B cell (primary cell): ENCODE data around the gene RRBP1. TPM values are rescaled to one million over a fixed set of nuclear protein-coding genes. Genes with fewer than 3 reads are reported as not detected.

Experiments used
- ATAC-seq: fragments of 200-7000 bp; cut with Tn5 transposase; one replicate; pipeline ENCODE4 v1.10.0; 2021; ENCODE audit warnings: low read depth, mild to moderate bottlenecking, moderate number of reproducible peaks, moderate library complexity
- CTCF ChIA-PET: fragments of 350-600 bp; sonication (Branson Sonifier 250); formaldehyde crosslinking; loops from one replicate; lab custom pipeline; 2021; ENCODE audit warnings: antibody characterized with exemption, inconsistent platforms; lab: Charles Lee
- POLR2A ChIA-PET: fragments of 350-600 bp; sonication (Branson Sonifier 250); formaldehyde crosslinking; loops from one replicate; lab custom pipeline; 2021; ENCODE audit warnings: antibody characterized with exemption; lab: Charles Lee
- DNase-seq: peaks from one replicate; pipeline ENCODE4 v3.0.0; 2013
- H2AFZ ChIP-seq: 2 replicates; pipeline ENCODE4 v1.6.1; 2012; ENCODE audit warnings: mild to moderate bottlenecking, low read depth, low read length; ENCODE audit not compliant: insufficient read depth, poor library complexity, severe bottlenecking
- H3K27ac ChIP-seq, 2 donors: 1 replicate in 1 of 2; 2 replicates in 1 of 2; pipeline ENCODE4 v1.5.1; 2012 to 2013; ENCODE audit warnings: low read length in 2 of 2, mild to moderate bottlenecking in 2 of 2, moderate library complexity in 1 of 2
- H3K27me3 ChIP-seq, 4 experiments: fragments of 200-600 bp in 1 of 4; sonication (generic) in 1 of 4; replicated peaks in 1 of 4; 1 replicate in 2 of 4; 2 replicates in 2 of 4; pipeline versions ENCODE4 v1.6.1 to v1.7.0; 2013 to 2016; ENCODE audit warnings: low read length in 3 of 4, mild to moderate bottlenecking in 2 of 4, mixed read lengths in 1 of 4, moderate library complexity in 1 of 4; ENCODE audit not compliant: insufficient read depth in 4 of 4, control insufficient read depth in 3 of 4; ENCODE audit errors: control extremely low read depth in 1 of 4
- H3K36me3 ChIP-seq, 2 experiments: replicated peaks in 1 of 2; 1 replicate in 1 of 2; 2 replicates in 1 of 2; pipeline versions ENCODE4 v1.6.1 to v1.7.1; 2013; ENCODE audit warnings: low read length in 1 of 2; ENCODE audit not compliant: insufficient read depth in 2 of 2, control insufficient read depth in 1 of 2; ENCODE audit errors: control extremely low read depth in 1 of 2, extremely low read depth in 1 of 2
- H3K4me1 ChIP-seq, 2 donors: fragments of 200-600 bp in 1 of 2; sonication (generic) in 1 of 2; 1 replicate in 1 of 2; 2 replicates in 1 of 2; pipeline versions ENCODE4 v1.5.1 to v1.6.1; 2013 to 2017; ENCODE audit warnings: low read length in 2 of 2; ENCODE audit not compliant: control insufficient read depth in 2 of 2, insufficient read depth in 2 of 2
- H3K4me2 ChIP-seq: replicated peaks from 2 replicates; pipeline ENCODE3; 2012; ENCODE audit warnings: mild to moderate bottlenecking, low read depth, low read length; ENCODE audit not compliant: poor library complexity, severe bottlenecking
- H3K4me3 ChIP-seq, 5 experiments: fragments of 200-600 bp in 1 of 5; sonication (generic) in 1 of 5; 1 replicate in 3 of 5; 2 replicates in 2 of 5; pipeline versions ENCODE4 v1.5.1 to v1.7.0; 2011 to 2016; ENCODE audit warnings: low read length in 4 of 5, mild to moderate bottlenecking in 4 of 5, low read depth in 2 of 5, control low read depth in 1 of 5, moderate library complexity in 1 of 5; ENCODE audit not compliant: insufficient read depth in 1 of 5; ENCODE audit errors: control extremely low read depth in 1 of 5, extremely low read depth in 1 of 5
- H3K79me2 ChIP-seq: fragments of 200-600 bp; sonication (generic); one replicate; pipeline ENCODE4 v1.6.0; 2016; ENCODE audit warnings: low read length; ENCODE audit not compliant: control insufficient read depth, insufficient read depth
- H3K9ac ChIP-seq: fragments of 200-600 bp; sonication (generic); 2 replicates; pipeline ENCODE4 v1.6.1; 2017; ENCODE audit warnings: mild to moderate bottlenecking, low read length, moderate library complexity
- H3K9me3 ChIP-seq, 3 donors: one replicate each; pipeline versions ENCODE4 v1.6.1 to v1.7.1; 2013; ENCODE audit warnings: low read length in 2 of 3; ENCODE audit not compliant: control insufficient read depth in 2 of 3, insufficient read depth in 1 of 3; ENCODE audit errors: control extremely low read depth in 1 of 3
- H4K20me1 ChIP-seq: 2 replicates; pipeline ENCODE4 v1.6.0; 2012; ENCODE audit warnings: mild to moderate bottlenecking, low read length; ENCODE audit not compliant: insufficient read depth, control insufficient read depth, poor library complexity, severe bottlenecking
- H3K27ac Mint-ChIP-seq: one replicate; pipeline ENCODE4 v1.8.0; 2021; ENCODE audit warnings: mixed read lengths
- H3K27me3 Mint-ChIP-seq: one replicate; pipeline ENCODE4 v1.8.0; 2021; ENCODE audit warnings: mixed read lengths
- H3K4me1 Mint-ChIP-seq: one replicate; pipeline ENCODE4 v1.8.0; 2021; ENCODE audit warnings: mixed read lengths
- H3K4me3 Mint-ChIP-seq: one replicate; pipeline ENCODE4 v1.8.0; 2021; ENCODE audit warnings: mixed read lengths
- H3K9me3 Mint-ChIP-seq: one replicate; pipeline ENCODE4 v1.8.0; 2022; ENCODE audit warnings: mixed read lengths; ENCODE audit not compliant: insufficient read depth
- EZH2 ChIP-seq: IDR thresholded peaks from 2 replicates; pipeline ENCODE4 v1.6.1; 2012; ENCODE audit warnings: borderline replicate concordance, low read depth, mild to moderate bottlenecking, moderate library complexity, low read length; ENCODE audit not compliant: insufficient read depth, poor library complexity, severe bottlenecking
- WGBS: methylation state at CpG from one replicate; pipeline ENCODE4 v1.1.5; 2013; ENCODE audit warnings: missing lambda C conversion rate; ENCODE audit not compliant: insufficient coverage; 5-methylcytosine and 5-hydroxymethylcytosine counted together
- intact Hi-C: fragments of 100-400 bp; cut with micrococcal nuclease; formaldehyde crosslinking; loops from one replicate; pipeline ENCODE4 v1.10.0; 2022
- polyA plus RNA-seq: library from polyadenylated mRNA; depleted of rRNA; stranded (reverse); fragments of >200 nt; gene quantifications from 2 replicates; pipeline ENCODE4 v1.2.3, GENCODE V29; 2012
- total RNA-seq, 2 donors: library from RNA; stranded (reverse); fragments of 120-200 nt in 1 of 2; gene quantifications; 1 replicate in 1 of 2; 2 replicates in 1 of 2; pipeline versions ENCODE4 v1.2.3 to v1.2.4, GENCODE V29; 2013 to 2022
- TF ChIP-seq, protein P1 (sequence below): fragments of 200-600 bp; IDR thresholded peaks from one replicate; pipeline ENCODE4 v1.8.0; 2022; ENCODE audit warnings: antibody characterized with exemption, mild to moderate bottlenecking

The RRBP1 gene
- total and polyA plus RNA-seq, 2 donors (not counting 1 experiment from before 2014, with no cell fraction given): 10.9 to 27.5 TPM

DNA sequence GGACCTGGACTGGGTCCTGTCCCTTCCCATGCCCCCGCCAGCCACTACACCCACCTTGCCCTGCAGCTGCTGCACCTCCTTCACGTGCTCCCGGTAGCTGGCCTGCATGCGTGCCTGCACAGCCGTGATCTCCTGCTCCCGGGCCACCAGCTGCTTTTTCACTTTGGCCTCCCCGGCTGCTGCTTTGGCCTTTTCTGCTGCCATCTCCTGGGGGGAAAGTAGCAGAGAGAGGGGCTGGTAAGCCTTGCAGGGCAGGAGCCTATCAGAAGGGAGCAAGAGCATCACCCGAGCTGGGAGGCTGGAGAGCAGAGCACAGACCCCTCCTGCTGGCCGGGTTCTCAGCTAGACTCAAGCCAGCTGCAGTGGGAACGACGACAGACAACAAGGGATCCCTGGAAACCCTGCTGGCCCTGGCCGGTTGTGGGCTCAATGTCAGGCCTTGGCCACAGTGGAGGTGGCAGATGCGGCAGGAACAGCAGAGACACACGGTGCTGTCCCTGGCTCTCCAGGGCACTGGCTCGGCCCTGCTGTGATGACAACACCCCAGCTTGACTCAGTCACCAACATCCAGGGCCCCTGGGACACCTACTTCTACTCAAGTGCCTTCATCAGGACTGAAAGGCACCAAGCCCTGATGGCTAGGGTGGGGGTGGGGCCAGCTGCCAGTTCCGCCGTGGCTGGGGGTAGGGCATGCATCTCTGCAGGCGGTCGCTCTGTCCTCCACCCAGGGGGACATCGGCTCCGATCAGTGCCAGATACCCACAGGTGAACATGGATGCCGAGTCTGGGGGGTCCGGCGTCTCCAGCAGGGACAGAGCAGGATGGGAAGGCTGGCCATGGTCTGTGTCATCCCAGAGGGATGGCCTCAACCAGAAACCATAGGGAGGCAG, 45.3 kb downstream of the RRBP1 start:
- H3K79me2 ChIP-seq: no peaks in the 10 kb centered on the region
- no peaks in the 10 kb centered on the region for H3K9me3 ChIP-seq
- no peak for TF ChIP-seq EZH2
- TF ChIP-seq, protein P1, sequence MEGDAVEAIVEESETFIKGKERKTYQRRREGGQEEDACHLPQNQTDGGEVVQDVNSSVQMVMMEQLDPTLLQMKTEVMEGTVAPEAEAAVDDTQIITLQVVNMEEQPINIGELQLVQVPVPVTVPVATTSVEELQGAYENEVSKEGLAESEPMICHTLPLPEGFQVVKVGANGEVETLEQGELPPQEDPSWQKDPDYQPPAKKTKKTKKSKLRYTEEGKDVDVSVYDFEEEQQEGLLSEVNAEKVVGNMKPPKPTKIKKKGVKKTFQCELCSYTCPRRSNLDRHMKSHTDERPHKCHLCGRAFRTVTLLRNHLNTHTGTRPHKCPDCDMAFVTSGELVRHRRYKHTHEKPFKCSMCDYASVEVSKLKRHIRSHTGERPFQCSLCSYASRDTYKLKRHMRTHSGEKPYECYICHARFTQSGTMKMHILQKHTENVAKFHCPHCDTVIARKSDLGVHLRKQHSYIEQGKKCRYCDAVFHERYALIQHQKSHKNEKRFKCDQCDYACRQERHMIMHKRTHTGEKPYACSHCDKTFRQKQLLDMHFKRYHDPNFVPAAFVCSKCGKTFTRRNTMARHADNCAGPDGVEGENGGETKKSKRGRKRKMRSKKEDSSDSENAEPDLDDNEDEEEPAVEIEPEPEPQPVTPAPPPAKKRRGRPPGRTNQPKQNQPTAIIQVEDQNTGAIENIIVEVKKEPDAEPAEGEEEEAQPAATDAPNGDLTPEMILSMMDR: no peak
- Mint-ChIP-seq H3K9me3 (no peaks in the 10 kb centered on the region), H3K4me1 (peaks cover 16% of the 10 kb centered on the region), H3K27me3 (no peaks in the 10 kb centered on the region), H3K4me3 (no peak overlapping the region), H3K27ac (no peak overlapping the region)
- no peaks in the 10 kb centered on the region for H3K27me3 ChIP-seq
- intact Hi-C loops: no loop called here
- no peak overlapping the region for H3K4me3 ChIP-seq
- no peak overlapping the region for H3K9ac ChIP-seq
- no peak overlapping the region for H3K4me2 ChIP-seq
- ChIA-PET CTCF (interaction anchor here (0.6 kb wide), 1 partner anchor 83 kb away, joined by 3 read pairs; no protein-coding TSS in a partner anchor), POLR2A (no interaction called here)
- H2AFZ ChIP-seq: no peak overlapping the region
- DNase-seq: no peak
- H3K4me1 ChIP-seq: peaks cover 7 to 23% of the 10 kb centered on the region in 2 donors
- H3K36me3 ChIP-seq: peaks cover 0 to 38% of the 10 kb centered on the region in 2 experiments
- no peak for ATAC-seq
- no peaks in the 10 kb centered on the region for H4K20me1 ChIP-seq
- WGBS: 97% methylated on average over 24 of the region's 24 CpGs
- no peak overlapping the region for H3K27ac ChIP-seq
